Measurements from ENCODE around the gene RING1. TPM values are rescaled to one million over a fixed set of nuclear protein-coding genes. Genes with fewer than 3 reads are reported as not detected.

The RING1 gene
- polyA plus RNA-seq, 1 of the 3 experiments (the other 2 are of a cell fraction), result 61.3 TPM

DNA sequence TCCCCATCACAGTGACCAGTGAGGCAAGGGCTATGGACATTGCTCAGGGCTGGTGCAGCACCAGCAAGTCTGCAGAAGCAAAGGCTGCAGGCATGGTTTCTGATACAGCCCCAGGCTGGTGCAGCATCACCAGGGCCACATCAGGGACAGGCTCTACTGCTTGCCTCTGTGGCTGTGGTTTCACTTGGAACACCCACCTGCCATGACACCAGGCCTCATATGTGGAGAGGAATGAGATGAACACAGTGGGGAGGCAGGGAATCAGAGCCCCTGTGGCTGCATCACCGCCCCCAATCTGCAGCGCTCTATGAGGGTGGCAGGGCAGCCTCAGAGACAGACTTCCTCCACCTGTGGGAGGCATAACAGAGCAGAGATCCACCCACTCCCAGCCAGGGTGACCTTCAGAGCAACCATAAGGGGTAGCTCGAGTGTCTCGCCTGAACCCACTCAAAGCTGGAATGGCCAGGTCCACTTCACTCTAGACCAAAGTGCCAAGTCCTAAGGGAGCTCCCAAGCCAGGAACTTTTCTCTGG lies 7.9 kb downstream of the RING1 start:
- Histone ChIP-seq H3K9ac (no peak overlapping the region), H3K36me3 (replicated peaks in 1 of 2; ENCODE audit: control insufficient read depth in 1 of 2, insufficient read depth in 2 of 2, low read length in 1 of 2) (peaks cover 0 to 4% of the 10 kb centered on the region in 2 experiments), H3F3A (replicated peaks; ENCODE audit: insufficient read depth) (no peaks in the 10 kb centered on the region), H3K27ac (ENCODE audit: low read depth in 2 of 2, low read length in 1 of 2) (no peak overlapping the region), H2AFZ (ENCODE audit: low read depth) (no peak overlapping the region), H3K27me3 (ENCODE audit: insufficient read depth) (peaks cover 9% of the 10 kb centered on the region; the same call in 1 of the 2 replicates), H3K9me3 (no peaks in the 10 kb centered on the region), H3K4me1 (ENCODE audit: control insufficient read depth in 1 of 2, insufficient read depth in 2 of 2, low read depth in 1 of 2, low read length in 1 of 2) (peaks cover 4 to 19% of the 10 kb centered on the region in 2 experiments; a peak in 3 of 4 replicates), H3K79me2 (ENCODE audit: insufficient read depth) (no peaks in the 10 kb centered on the region), H3K4me3 (ENCODE audit: low read depth in 2 of 2, low read length in 1 of 2) (no peak overlapping the region), H3K4me2 (no peak overlapping the region), H3K9me2 (no peaks in the 10 kb centered on the region), H4K20me1 (ENCODE audit: insufficient read depth) (no peaks in the 10 kb centered on the region)
- CTCF ChIA-PET, result interaction anchor here (0.9 to 1.0 kb wide), 2 partner anchors 32 to 54 kb away, joined by 3 read pairs; no protein-coding TSS in a partner anchor
- WGBS (ENCODE audit: low lambda C conversion rate), result 100% methylated on average over 3 of the region's 4 CpGs
- POLR2A ChIA-PET, result no interaction called here
- TF ChIP-seq, protein P1, sequence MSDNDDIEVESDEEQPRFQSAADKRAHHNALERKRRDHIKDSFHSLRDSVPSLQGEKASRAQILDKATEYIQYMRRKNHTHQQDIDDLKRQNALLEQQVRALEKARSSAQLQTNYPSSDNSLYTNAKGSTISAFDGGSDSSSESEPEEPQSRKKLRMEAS (IDR thresholded peaks at IDR 0.05; ENCODE audit: low read depth), result no peak
- TF ChIP-seq, protein P2, sequence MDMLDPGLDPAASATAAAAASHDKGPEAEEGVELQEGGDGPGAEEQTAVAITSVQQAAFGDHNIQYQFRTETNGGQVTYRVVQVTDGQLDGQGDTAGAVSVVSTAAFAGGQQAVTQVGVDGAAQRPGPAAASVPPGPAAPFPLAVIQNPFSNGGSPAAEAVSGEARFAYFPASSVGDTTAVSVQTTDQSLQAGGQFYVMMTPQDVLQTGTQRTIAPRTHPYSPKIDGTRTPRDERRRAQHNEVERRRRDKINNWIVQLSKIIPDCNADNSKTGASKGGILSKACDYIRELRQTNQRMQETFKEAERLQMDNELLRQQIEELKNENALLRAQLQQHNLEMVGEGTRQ (IDR thresholded peaks at IDR 0.05; ENCODE audit: borderline replicate concordance, low read depth, low read length), result no peak
- TF ChIP-seq SIN3A (IDR thresholded peaks at IDR 0.05; ENCODE audit: borderline replicate concordance, low read depth, low read length) (no peak), POLR2AphosphoS5 (IDR thresholded peaks at IDR 0.05; ENCODE audit: low read depth, low read length) (no peak), CHD2 (IDR thresholded peaks at IDR 0.05; ENCODE audit: low read length, partially characterized antibody) (no peak), MXI1 (IDR thresholded peaks at IDR 0.05; ENCODE audit: low read depth, low read length) (no peak), JUND (IDR thresholded peaks at IDR 0.05) (no peak), TEAD4 (IDR thresholded peaks at IDR 0.05; ENCODE audit: borderline replicate concordance, insufficient read depth) (no peak), SMC3 (IDR thresholded peaks at IDR 0.05; ENCODE audit: low read depth, low read length) (no peak), FOSL2 (IDR thresholded peaks at IDR 0.05; ENCODE audit: borderline replicate concordance, low read depth) (no peak), NRF1 (IDR thresholded peaks at IDR 0.05; ENCODE audit: low read depth, low read length) (no peak), ELF1 (IDR thresholded peaks at IDR 0.05) (no peak), FOXJ3 (CRISPR knock-in tag; IDR thresholded peaks at IDR 0.05) (no peak), TAF1 (IDR thresholded peaks at IDR 0.05; ENCODE audit: borderline replicate concordance, low read depth, low read length) (no peak), YY1 (IDR thresholded peaks at IDR 0.05; ENCODE audit: low read depth) (no peak)
- TF ChIP-seq, protein P3, sequence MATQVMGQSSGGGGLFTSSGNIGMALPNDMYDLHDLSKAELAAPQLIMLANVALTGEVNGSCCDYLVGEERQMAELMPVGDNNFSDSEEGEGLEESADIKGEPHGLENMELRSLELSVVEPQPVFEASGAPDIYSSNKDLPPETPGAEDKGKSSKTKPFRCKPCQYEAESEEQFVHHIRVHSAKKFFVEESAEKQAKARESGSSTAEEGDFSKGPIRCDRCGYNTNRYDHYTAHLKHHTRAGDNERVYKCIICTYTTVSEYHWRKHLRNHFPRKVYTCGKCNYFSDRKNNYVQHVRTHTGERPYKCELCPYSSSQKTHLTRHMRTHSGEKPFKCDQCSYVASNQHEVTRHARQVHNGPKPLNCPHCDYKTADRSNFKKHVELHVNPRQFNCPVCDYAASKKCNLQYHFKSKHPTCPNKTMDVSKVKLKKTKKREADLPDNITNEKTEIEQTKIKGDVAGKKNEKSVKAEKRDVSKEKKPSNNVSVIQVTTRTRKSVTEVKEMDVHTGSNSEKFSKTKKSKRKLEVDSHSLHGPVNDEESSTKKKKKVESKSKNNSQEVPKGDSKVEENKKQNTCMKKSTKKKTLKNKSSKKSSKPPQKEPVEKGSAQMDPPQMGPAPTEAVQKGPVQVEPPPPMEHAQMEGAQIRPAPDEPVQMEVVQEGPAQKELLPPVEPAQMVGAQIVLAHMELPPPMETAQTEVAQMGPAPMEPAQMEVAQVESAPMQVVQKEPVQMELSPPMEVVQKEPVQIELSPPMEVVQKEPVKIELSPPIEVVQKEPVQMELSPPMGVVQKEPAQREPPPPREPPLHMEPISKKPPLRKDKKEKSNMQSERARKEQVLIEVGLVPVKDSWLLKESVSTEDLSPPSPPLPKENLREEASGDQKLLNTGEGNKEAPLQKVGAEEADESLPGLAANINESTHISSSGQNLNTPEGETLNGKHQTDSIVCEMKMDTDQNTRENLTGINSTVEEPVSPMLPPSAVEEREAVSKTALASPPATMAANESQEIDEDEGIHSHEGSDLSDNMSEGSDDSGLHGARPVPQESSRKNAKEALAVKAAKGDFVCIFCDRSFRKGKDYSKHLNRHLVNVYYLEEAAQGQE (IDR thresholded peaks at IDR 0.05; ENCODE audit: low read depth, low read length), result no peak
- TF ChIP-seq, protein P4, sequence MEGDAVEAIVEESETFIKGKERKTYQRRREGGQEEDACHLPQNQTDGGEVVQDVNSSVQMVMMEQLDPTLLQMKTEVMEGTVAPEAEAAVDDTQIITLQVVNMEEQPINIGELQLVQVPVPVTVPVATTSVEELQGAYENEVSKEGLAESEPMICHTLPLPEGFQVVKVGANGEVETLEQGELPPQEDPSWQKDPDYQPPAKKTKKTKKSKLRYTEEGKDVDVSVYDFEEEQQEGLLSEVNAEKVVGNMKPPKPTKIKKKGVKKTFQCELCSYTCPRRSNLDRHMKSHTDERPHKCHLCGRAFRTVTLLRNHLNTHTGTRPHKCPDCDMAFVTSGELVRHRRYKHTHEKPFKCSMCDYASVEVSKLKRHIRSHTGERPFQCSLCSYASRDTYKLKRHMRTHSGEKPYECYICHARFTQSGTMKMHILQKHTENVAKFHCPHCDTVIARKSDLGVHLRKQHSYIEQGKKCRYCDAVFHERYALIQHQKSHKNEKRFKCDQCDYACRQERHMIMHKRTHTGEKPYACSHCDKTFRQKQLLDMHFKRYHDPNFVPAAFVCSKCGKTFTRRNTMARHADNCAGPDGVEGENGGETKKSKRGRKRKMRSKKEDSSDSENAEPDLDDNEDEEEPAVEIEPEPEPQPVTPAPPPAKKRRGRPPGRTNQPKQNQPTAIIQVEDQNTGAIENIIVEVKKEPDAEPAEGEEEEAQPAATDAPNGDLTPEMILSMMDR (IDR thresholded peaks at IDR 0.05), result no peak
- DNase-seq, result no peak

All from SK-N-SH (cell line).